H1 (cell line): ENCODE data around the gene CDK5RAP2. TPM values are rescaled to one million over a fixed set of nuclear protein-coding genes. Genes with fewer than 3 reads are reported as not detected.

Experiments
- BCL11A ChIP-seq, 2 experiments: IDR thresholded peaks; one replicate each; pipeline ENCODE4 v1.6.1; 2011; ENCODE audit warnings: low read depth in 2 of 2, low read length in 2 of 2, mild to moderate bottlenecking in 2 of 2
- NRF1 ChIP-seq: IDR thresholded peaks from 2 replicates; pipeline ENCODE4 v1.6.1; 2011; ENCODE audit warnings: mild to moderate bottlenecking, low read depth, low read length, improper control_type of control experiment
- TAF1 ChIP-seq: IDR thresholded peaks from 2 replicates; pipeline ENCODE4 v1.6.1; 2011; ENCODE audit warnings: mild to moderate bottlenecking, low read depth, low read length
- polyA plus RNA-seq, 7 experiments: library from polyadenylated mRNA; depleted of rRNA in 3 of 7; stranded (reverse) in 5 of 7; unstranded in 2 of 7; fragments of >200 nt in 5 of 7; fragments of 200-250 nt in 2 of 7; gene quantifications; 1 replicate in 5 of 7; 2 replicates in 1 of 7; 4 replicates in 1 of 7; pipeline versions ENCODE4 v1.2.1 to v1.2.3, GENCODE V29; 2011 to 2013; ENCODE audit warnings: missing spikeins in 2 of 7, mixed read lengths in 2 of 7
- total RNA-seq: library from RNA; stranded (reverse); fragmentation: NEBNext Ultra II Directional; extraction: Animal tissue kit (Norgen Biotek cat#: 25700); gene quantifications from 2 replicates; pipeline ENCODE4 v1.2.1, GENCODE V29; 2021
- TF ChIP-seq, protein P1 (sequence below): IDR thresholded peaks from 2 replicates; pipeline ENCODE4 v1.6.1; 2012; ENCODE audit warnings: low read length, inconsistent platforms

CDK5RAP2 gene
- total and polyA plus RNA-seq, 2 of the 8 experiments (the other 6 are each of a cell fraction or from before 2014, with no cell fraction given): 19.8 to 49.4 TPM

DNA sequence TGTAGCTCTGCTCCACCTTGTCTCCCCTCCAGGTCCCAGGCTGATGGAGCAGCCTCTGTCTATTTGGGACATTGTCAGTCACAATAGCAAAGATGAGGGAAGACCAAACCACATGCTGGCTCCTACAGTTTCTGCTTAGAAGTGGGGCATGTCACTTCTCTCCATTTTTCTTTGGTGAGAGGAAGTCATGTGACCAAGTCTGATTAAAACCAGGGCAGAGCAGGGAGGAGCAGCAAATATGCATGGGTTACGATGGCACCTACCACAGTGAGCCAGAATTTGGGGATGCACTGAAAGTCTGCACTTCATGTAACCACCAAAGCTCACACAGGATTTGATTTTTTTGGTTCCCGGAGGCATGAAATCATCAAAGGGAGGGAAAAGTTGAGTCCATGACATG, 234.6 kb downstream of the CDK5RAP2 start (continued):
- TF ChIP-seq BCL11A (IDR thresholded peaks at IDR 0.05; ENCODE audit: low read depth in 2 of 2, low read length in 2 of 2): no peak
- TF ChIP-seq NRF1: no peak
- no peak for TF ChIP-seq TAF1
- TF ChIP-seq, protein P1, sequence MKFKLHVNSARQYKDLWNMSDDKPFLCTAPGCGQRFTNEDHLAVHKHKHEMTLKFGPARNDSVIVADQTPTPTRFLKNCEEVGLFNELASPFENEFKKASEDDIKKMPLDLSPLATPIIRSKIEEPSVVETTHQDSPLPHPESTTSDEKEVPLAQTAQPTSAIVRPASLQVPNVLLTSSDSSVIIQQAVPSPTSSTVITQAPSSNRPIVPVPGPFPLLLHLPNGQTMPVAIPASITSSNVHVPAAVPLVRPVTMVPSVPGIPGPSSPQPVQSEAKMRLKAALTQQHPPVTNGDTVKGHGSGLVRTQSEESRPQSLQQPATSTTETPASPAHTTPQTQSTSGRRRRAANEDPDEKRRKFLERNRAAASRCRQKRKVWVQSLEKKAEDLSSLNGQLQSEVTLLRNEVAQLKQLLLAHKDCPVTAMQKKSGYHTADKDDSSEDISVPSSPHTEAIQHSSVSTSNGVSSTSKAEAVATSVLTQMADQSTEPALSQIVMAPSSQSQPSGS: no peak
